NB4 (cell line): ENCODE measurements around the gene CCL8.

ENCODE experiments used
- DNase-seq: peaks from one replicate; pipeline ENCODE4 v3.0.0; 2010; ENCODE audit warnings: low read depth
- H3K4me3 ChIP-seq: one replicate; pipeline ENCODE4 v1.5.1; 2011; ENCODE audit warnings: mild to moderate bottlenecking, low read depth, low read length, moderate library complexity
- MAX ChIP-seq: IDR thresholded peaks from 2 replicates; pipeline ENCODE4 v1.6.1; 2011; ENCODE audit warnings: low read depth, low read length
- MYC ChIP-seq: IDR thresholded peaks from 2 replicates; pipeline ENCODE4 v1.6.1; 2011; ENCODE audit warnings: low read depth, low read length
- POLR2A ChIP-seq: IDR thresholded peaks from 2 replicates; pipeline ENCODE4 v1.6.1; 2011; ENCODE audit warnings: mild to moderate bottlenecking; ENCODE audit not compliant: insufficient read length; ENCODE audit errors: extremely low read depth
- TF ChIP-seq, protein P1 (sequence below): IDR thresholded peaks from one replicate; pipeline ENCODE4 v1.5.1; 2012; ENCODE audit warnings: low read depth, low read length

Gene CCL8

DNA sequence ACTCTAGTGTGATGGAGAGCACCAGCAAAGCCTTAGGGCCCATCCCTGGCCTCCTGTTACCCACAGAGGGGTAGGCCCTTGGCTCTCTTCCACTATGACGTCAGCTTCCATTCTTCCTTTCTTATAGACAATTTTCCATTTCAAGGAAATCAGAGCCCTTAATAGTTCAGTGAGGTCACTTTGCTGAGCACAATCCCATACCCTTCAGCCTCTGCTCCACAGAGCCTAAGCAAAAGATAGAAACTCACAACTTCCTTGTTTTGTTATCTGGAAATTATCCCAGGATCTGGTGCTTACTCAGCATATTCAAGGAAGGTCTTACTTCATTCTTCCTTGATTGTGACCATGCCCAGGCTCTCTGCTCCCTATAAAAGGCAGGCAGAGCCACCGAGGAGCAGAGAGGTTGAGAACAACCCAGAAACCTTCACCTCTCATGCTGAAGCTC lies at the start of gene CCL8:
CCL8 (plus strand) TSS at position 397 of the 445 bp plus-strand sequence. CDS start 67 bp downstream, outside the sequence.
- TF ChIP-seq, protein P1, sequence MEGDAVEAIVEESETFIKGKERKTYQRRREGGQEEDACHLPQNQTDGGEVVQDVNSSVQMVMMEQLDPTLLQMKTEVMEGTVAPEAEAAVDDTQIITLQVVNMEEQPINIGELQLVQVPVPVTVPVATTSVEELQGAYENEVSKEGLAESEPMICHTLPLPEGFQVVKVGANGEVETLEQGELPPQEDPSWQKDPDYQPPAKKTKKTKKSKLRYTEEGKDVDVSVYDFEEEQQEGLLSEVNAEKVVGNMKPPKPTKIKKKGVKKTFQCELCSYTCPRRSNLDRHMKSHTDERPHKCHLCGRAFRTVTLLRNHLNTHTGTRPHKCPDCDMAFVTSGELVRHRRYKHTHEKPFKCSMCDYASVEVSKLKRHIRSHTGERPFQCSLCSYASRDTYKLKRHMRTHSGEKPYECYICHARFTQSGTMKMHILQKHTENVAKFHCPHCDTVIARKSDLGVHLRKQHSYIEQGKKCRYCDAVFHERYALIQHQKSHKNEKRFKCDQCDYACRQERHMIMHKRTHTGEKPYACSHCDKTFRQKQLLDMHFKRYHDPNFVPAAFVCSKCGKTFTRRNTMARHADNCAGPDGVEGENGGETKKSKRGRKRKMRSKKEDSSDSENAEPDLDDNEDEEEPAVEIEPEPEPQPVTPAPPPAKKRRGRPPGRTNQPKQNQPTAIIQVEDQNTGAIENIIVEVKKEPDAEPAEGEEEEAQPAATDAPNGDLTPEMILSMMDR = no peak
- TF ChIP-seq MYC (no peak), MAX (no peak), POLR2A (no peak)
- H3K4me3 ChIP-seq = no peak within 1 kb of the TSS
- no peak for DNase-seq

DNA sequence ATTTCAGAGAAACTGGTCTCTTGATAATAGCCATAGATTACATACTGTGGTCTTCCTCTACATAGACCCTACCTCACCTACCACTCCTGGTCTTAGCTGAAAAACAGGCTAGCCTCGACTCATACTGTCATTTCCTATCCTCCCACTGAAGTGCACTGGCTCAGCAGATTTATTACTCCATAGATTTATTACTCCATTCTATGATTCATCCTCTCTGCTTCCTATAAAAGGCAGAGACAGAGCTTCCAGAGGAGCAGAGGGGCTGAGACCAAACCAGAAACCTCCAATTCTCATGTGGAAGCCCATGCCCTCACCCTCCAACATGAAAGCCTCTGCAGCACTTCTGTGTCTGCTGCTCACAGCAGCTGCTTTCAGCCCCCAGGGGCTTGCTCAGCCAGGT lies 49.3 kb upstream of the CCL8 start, which contains the start of gene CCL7:
CCL7 (plus strand) TSS at position 253 of the 400 bp plus-strand sequence; CDS start at position 323, 70 bp downstream.
- H3K4me3 ChIP-seq = no peak within 1 kb of the TSS
- peak; percentile 33 for DNase-seq
- TF ChIP-seq, protein P1 = no peak
- no peak for TF ChIP-seq POLR2A
- no peak for TF ChIP-seq MYC
- TF ChIP-seq MAX = no peak

GRCh38 chr17:34275881-34276280 lies 43.4 kb upstream of the CCL8 start:
- no peak for DNase-seq
- TF ChIP-seq MYC = no peak
- no peak for TF ChIP-seq POLR2A
- TF ChIP-seq, protein P1 = no peak
- TF ChIP-seq MAX = no peak
- no peak overlapping the region for H3K4me3 ChIP-seq

GRCh38 chr17:34276826-34277225 lies 42.4 kb upstream of the CCL8 start:
- no peak overlapping the region for H3K4me3 ChIP-seq
- DNase-seq = peak; percentile 33
- TF ChIP-seq POLR2A = no peak
- no peak for TF ChIP-seq MAX
- no peak for TF ChIP-seq MYC
- TF ChIP-seq, protein P1 = no peak

DNA sequence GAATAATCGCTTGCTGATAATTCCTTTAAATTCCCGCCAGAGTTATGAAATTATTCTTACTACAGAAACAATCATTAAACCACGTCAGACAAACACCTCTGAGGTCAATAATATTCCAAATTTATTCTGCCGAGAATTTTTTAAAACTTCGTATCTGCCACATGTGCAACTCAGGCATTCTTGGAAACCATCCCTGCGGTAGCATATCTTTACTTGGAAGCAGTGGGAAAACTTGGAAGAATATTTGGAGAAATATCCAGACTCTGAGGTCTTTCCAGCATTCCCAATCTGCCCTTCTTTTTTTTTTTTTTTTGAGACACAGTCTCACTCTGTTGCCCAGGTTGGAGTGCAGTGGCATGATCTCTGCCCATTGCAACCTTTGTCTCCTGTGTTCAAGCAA lies 35.7 kb upstream of the CCL8 start:
- DNase-seq = no peak
- no peak for TF ChIP-seq MAX
- TF ChIP-seq, protein P1 = no peak
- TF ChIP-seq POLR2A = no peak
- TF ChIP-seq MYC = no peak
- no peak overlapping the region for H3K4me3 ChIP-seq
